Astrocyte (in vitro differentiated cells and primary cell): Measurements from ENCODE around the gene MTERF4. TPM values are rescaled to one million over a fixed set of nuclear protein-coding genes. Genes with fewer than 3 reads are reported as not detected.

Source experiments
- DNase-seq: peaks from one replicate; pipeline ENCODE4 v3.0.0-alpha.2; 2010; ENCODE audit warnings: low read depth
- FAIRE-seq: peaks from 2 replicates; lab custom pipeline; 2011; peaks lifted over from hg19 to GRCh38; lab: Jason Lieb, UNC
- H2AFZ ChIP-seq: 2 replicates; pipeline ENCODE4 v1.6.0; 2012; ENCODE audit warnings: low read depth, low read length, inconsistent platforms
- H3K27ac ChIP-seq: 2 replicates; pipeline ENCODE4 v1.5.1; 2011; ENCODE audit warnings: low read depth, low read length, inconsistent platforms
- H3K27me3 ChIP-seq: 2 replicates; pipeline ENCODE4 v1.6.0; 2011; ENCODE audit warnings: low read length, inconsistent platforms; ENCODE audit not compliant: insufficient read depth
- H3K36me3 ChIP-seq: 2 replicates; pipeline ENCODE4 v1.5.1; 2011; ENCODE audit warnings: low read length, inconsistent platforms; ENCODE audit not compliant: insufficient read depth
- H3K4me1 ChIP-seq: 2 replicates; pipeline ENCODE4 v1.5.1; 2011; ENCODE audit warnings: low read length, inconsistent platforms; ENCODE audit not compliant: insufficient read depth
- H3K4me2 ChIP-seq: 2 replicates; pipeline ENCODE4 v1.6.0; 2012; ENCODE audit warnings: low read length, inconsistent platforms
- H3K4me3 ChIP-seq: 2 replicates; pipeline ENCODE4 v1.5.1; 2011; ENCODE audit warnings: low read depth, mild to moderate bottlenecking, low read length, inconsistent platforms; ENCODE audit not compliant: insufficient read depth
- H3K79me2 ChIP-seq: 2 replicates; pipeline ENCODE4 v1.6.0; 2012; ENCODE audit warnings: mild to moderate bottlenecking, low read length, inconsistent platforms; ENCODE audit not compliant: insufficient read depth
- H3K9ac ChIP-seq: 2 replicates; pipeline ENCODE4 v1.6.0; 2012; ENCODE audit warnings: mild to moderate bottlenecking, low read length, inconsistent platforms
- H3K9me3 ChIP-seq: 2 replicates; pipeline ENCODE4 v1.5.1; 2012; ENCODE audit warnings: low read depth, mild to moderate bottlenecking, low read length, inconsistent platforms; ENCODE audit not compliant: insufficient read depth
- H4K20me1 ChIP-seq: 2 replicates; pipeline ENCODE4 v1.6.0; 2012; ENCODE audit warnings: low read length, inconsistent platforms; ENCODE audit not compliant: insufficient read depth
- H3K27ac Mint-ChIP-seq: one replicate; pipeline ENCODE4 v1.8.0; 2021; ENCODE audit warnings: mild to moderate bottlenecking, mixed read lengths; ENCODE audit not compliant: unreplicated experiment
- H3K27me3 Mint-ChIP-seq: one replicate; pipeline ENCODE4 v1.8.0; 2021; ENCODE audit warnings: low read depth, mixed read lengths; ENCODE audit not compliant: unreplicated experiment
- H3K36me3 Mint-ChIP-seq: one replicate; pipeline ENCODE4 v1.8.0; 2021; ENCODE audit warnings: low read depth, mixed read lengths; ENCODE audit not compliant: unreplicated experiment
- H3K4me1 Mint-ChIP-seq: one replicate; pipeline ENCODE4 v1.8.0; 2021; ENCODE audit warnings: low read depth, mixed read lengths; ENCODE audit not compliant: unreplicated experiment
- H3K4me3 Mint-ChIP-seq: one replicate; pipeline ENCODE4 v1.8.0; 2021; ENCODE audit warnings: mild to moderate bottlenecking, moderate library complexity, mixed read lengths; ENCODE audit not compliant: unreplicated experiment
- H3K9me3 Mint-ChIP-seq: one replicate; pipeline ENCODE4 v1.8.0; 2021; ENCODE audit warnings: mild to moderate bottlenecking, mixed read lengths; ENCODE audit not compliant: unreplicated experiment
- CTCF ChIP-seq: IDR thresholded peaks from 2 replicates; pipeline ENCODE4 v1.5.1; 2011; ENCODE audit warnings: low read depth, mild to moderate bottlenecking, inconsistent platforms, low read length, moderate library complexity; ENCODE audit not compliant: insufficient read depth
- EZH2 ChIP-seq: IDR thresholded peaks from 2 replicates; pipeline ENCODE4 v1.6.1; 2012; ENCODE audit warnings: mild to moderate bottlenecking, low read length, inconsistent platforms; ENCODE audit not compliant: insufficient read depth
- total RNA-seq: library from RNA; stranded (reverse); gene quantifications from 2 replicates; pipeline ENCODE4 v1.2.1, GENCODE V29; 2021

The MTERF4 gene
- total RNA-seq, 1 donor from 2014 or later = 26.3 TPM

GRCh38 chr2:241123816-241124536, 21.9 kb upstream of the MTERF4 start:
- no peak for TF ChIP-seq CTCF
- no peak for TF ChIP-seq EZH2
- DNase-seq = no peak
- Histone ChIP-seq H3K36me3 (no peaks in the 10 kb centered on the region), H3K4me1 (no peaks in the 10 kb centered on the region), H3K27me3 (no peaks in the 10 kb centered on the region), H3K27ac (no peak overlapping the region), H3K4me2 (no peak overlapping the region), H2AFZ (no peak overlapping the region), H3K9me3 (no peaks in the 10 kb centered on the region), H3K79me2 (no peaks in the 10 kb centered on the region), H3K9ac (no peak overlapping the region), H3K4me3 (no peak overlapping the region), H4K20me1 (no peaks in the 10 kb centered on the region)
- H3K36me3 Mint-ChIP-seq = peaks cover 10% of the 10 kb centered on the region
- H3K9me3 Mint-ChIP-seq = peaks cover 3% of the 10 kb centered on the region
- H3K27me3 Mint-ChIP-seq = peaks cover 10% of the 10 kb centered on the region
- no peak overlapping the region for H3K27ac Mint-ChIP-seq
- no peak overlapping the region for H3K4me3 Mint-ChIP-seq
- no peaks in the 10 kb centered on the region for H3K4me1 Mint-ChIP-seq
- no peak for FAIRE-seq

GRCh38 chr2:241122376-241123002, 20.4 kb upstream of the MTERF4 start:
- Histone ChIP-seq H3K27ac (no peak overlapping the region), H3K9me3 (no peaks in the 10 kb centered on the region), H4K20me1 (no peaks in the 10 kb centered on the region), H3K9ac (no peak overlapping the region), H3K4me1 (no peaks in the 10 kb centered on the region), H2AFZ (no peak overlapping the region), H3K4me3 (no peak overlapping the region), H3K27me3 (no peaks in the 10 kb centered on the region), H3K4me2 (no peak overlapping the region), H3K36me3 (no peaks in the 10 kb centered on the region), H3K79me2 (no peaks in the 10 kb centered on the region)
- TF ChIP-seq EZH2 (no peak), CTCF (no peak)
- Mint-ChIP-seq H3K27ac (no peak overlapping the region), H3K27me3 (peaks cover 5% of the 10 kb centered on the region), H3K9me3 (peaks cover 3% of the 10 kb centered on the region), H3K4me3 (no peak overlapping the region), H3K36me3 (peaks cover 3% of the 10 kb centered on the region), H3K4me1 (no peaks in the 10 kb centered on the region)
- FAIRE-seq = no peak
- no peak for DNase-seq

GRCh38 chr2:241121008-241121407, 18.9 kb upstream of the MTERF4 start:
- no peak overlapping the region for H3K4me3 ChIP-seq
- peaks cover 3% of the 10 kb centered on the region for H3K9me3 Mint-ChIP-seq
- no peak overlapping the region for H3K4me3 Mint-ChIP-seq
- H3K27ac ChIP-seq = no peak overlapping the region
- H3K9ac ChIP-seq = no peak overlapping the region
- no peaks in the 10 kb centered on the region for H3K27me3 ChIP-seq
- no peak for TF ChIP-seq EZH2
- TF ChIP-seq CTCF = no peak
- no peaks in the 10 kb centered on the region for H3K4me1 Mint-ChIP-seq
- H4K20me1 ChIP-seq = no peaks in the 10 kb centered on the region
- no peaks in the 10 kb centered on the region for H3K9me3 ChIP-seq
- no peaks in the 10 kb centered on the region for H3K4me1 ChIP-seq
- no peak overlapping the region for H3K27ac Mint-ChIP-seq
- H3K79me2 ChIP-seq = no peaks in the 10 kb centered on the region
- no peaks in the 10 kb centered on the region for H3K27me3 Mint-ChIP-seq
- no peak overlapping the region for H3K4me2 ChIP-seq
- DNase-seq = no peak
- no peak overlapping the region for H2AFZ ChIP-seq
- H3K36me3 ChIP-seq = no peaks in the 10 kb centered on the region
- peaks cover 1% of the 10 kb centered on the region for H3K36me3 Mint-ChIP-seq
- FAIRE-seq = no peak
